ENCODE measurements around the gene CASP9.
"Not testable (repeated sequence)": the region's sequence is repeated elsewhere in the genome, so short reads cannot be mapped to it uniquely, and the experiment has no call there.

CASP9 gene

DNA sequence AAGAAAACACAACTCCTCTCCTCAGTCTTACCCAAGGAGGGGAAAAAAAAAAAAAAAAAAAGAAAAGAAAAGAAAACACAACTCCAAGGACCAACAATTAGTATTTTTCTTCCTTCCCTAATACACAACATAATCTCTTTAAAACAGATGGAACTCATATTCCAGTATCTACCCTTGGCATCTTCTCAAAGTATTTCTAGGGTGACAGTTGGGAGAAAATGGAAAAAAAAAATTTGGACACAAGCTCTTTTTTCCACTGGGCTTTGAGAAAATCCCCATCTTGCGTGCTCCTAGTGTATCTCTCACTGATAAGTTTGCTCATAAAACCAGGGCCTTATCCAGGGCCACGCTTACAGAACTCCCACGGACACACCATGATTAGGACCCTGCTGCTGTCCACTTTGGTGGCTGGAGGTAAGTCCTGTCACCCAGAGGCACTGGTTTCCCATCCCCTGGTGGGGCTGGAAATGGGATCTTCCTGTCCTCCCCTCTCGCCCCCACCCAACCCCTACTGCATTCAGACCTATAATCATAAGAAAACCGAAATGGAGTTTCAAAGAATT, 48.2 kb downstream of the CASP9 start, which contains the start of gene CELA2B:
TSS of gene CELA2B (plus strand) at position 353 of the 563 bp plus-strand sequence. CDS start at position 375, 22 bp downstream.
- DNase-seq (no peak), ATAC-seq (replicated peaks) (no peak)
- no peaks in the 10 kb centered on the region for H3K4me1 Mint-ChIP-seq
- no peaks in the 10 kb centered on the region for H3K9me3 Mint-ChIP-seq
- H3K4me3 Mint-ChIP-seq = no peak within 1 kb of the TSS
- H3K36me3 Mint-ChIP-seq = no peaks in the 10 kb centered on the region
- H3K27me3 Mint-ChIP-seq = no peaks in the 10 kb centered on the region
- H3K27ac Mint-ChIP-seq = no peak within 1 kb of the TSS

DNA sequence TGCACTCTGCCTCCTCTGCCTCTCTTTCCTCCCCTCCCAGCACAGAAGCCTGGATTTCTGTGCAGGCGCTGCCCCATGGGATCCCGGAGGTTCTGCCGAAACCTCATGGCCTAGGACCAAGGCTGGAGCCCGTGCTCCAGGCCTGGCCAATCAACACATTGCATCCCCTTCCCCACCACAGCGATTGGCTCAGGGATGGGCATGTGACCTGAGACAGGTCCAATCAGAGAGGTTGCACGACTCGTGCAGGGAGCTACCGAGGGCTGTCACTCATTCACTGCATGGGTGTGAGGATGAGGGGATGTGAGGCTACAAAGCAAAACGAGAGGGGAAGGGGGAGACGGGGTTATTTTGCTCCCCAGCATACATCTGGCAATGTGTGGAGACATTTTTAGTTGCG, 51.4 kb downstream of the CASP9 start:
- Mint-ChIP-seq H3K4me3 (no peak overlapping the region), H3K9me3 (no peaks in the 10 kb centered on the region), H3K27me3 (no peaks in the 10 kb centered on the region), H3K4me1 (no peaks in the 10 kb centered on the region), H3K27ac (no peak overlapping the region), H3K36me3 (no peaks in the 10 kb centered on the region)
- ATAC-seq (replicated peaks) (no peak), DNase-seq (no peak)

DNA sequence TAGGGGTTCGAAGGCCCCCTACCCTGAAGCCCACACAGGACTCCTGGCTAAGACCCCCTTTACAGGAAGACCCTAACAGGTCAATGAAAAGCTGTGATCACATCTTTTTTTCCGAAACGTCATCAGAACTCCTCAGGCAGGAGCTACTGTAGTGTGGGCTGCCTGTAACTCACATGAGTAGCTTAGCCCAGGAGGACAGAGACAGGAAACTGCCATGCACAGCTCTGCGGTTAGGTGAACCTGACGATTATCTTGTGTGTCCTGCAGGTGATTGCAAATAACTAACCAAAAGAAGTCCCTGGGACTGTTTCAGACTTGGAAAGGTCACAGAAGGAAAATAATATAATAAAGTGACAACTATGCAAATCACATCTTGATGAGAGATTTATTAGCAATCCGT, 52.3 kb downstream of the CASP9 start:
- DNase-seq; H3K27me3 Mint-ChIP-seq; H3K4me1 Mint-ChIP-seq; H3K9me3 Mint-ChIP-seq; H3K36me3 Mint-ChIP-seq; H3K27ac Mint-ChIP-seq; H3K4me3 Mint-ChIP-seq; ATAC-seq (replicated peaks): not testable (repeated sequence)

DNA sequence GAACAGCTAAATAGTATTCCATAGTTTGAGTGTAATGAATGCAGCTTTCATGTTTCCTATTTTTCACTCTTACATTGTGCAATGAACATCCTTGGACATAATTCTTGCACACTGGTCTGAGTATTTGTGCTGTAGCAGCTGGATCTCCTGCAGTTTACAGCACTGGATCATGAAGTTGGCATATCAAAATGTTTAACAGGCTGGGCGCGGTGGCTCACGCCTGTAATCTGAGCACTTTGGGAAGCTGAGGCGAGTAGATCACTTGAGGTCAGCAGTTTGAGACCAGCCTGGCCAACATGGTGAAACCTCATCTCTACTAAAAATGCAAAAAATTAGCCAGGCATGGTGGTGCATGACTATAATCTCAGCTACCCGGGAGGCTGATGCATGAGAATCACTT, 52.9 kb downstream of the CASP9 start:
- not testable (repeated sequence) for H3K4me1 Mint-ChIP-seq; ATAC-seq (replicated peaks); H3K27ac Mint-ChIP-seq; H3K9me3 Mint-ChIP-seq; H3K4me3 Mint-ChIP-seq; H3K27me3 Mint-ChIP-seq; H3K36me3 Mint-ChIP-seq; DNase-seq

DNA sequence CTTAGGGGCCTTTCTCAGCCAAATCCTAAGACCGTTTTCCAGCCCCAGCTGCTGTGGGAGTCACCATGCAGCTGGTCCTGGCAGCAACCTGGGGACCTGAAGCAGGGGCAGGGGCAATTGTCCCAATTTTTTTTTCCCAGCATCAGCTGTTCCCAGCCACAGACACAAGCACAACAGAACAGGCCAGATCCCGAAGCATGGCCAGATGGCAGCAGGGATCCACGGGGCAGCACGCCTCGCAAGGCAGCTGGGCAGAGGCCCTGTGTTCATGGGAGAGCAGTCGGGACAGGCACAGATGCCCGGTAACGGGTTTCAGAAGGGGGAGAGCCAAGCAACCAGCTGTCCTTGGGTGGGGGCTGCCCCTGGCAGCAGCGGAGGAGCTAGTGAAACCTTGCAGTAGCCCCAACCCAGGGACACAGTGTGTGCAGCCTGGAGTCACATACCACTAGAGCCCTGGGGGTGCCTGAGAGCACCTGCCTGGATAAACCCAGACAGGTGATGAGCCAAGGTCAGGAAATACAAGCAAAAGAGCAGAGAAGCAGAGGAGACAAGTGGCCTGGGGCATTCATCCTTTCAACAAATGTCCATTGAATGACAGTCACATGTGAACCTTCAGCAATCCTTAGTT, 54.1 kb downstream of the CASP9 start:
- not testable (repeated sequence) for ATAC-seq (replicated peaks); H3K27ac Mint-ChIP-seq; H3K4me3 Mint-ChIP-seq; H3K36me3 Mint-ChIP-seq; DNase-seq; H3K4me1 Mint-ChIP-seq; H3K9me3 Mint-ChIP-seq; H3K27me3 Mint-ChIP-seq

DNA sequence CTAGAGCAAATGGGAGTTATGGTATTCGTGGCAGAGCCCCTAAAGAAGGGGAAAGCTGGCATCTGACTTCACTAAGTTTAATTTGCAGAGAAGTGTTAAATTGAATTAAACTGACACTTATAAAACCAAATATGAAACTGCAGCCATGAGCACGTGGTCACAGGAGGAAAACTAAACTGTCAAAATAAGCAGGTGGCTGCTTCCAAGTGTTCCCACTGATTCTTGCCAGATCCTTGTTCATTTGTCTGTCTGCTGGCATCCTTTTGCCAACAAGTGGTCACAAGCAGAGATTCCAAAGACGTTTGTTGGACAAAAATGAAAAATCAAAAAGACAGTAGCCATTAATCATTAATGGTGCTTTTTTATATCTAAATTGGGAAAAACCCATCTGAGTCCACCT, 54.7 kb downstream of the CASP9 start:
- Mint-ChIP-seq H3K36me3 (no peaks in the 10 kb centered on the region), H3K27ac (no peak overlapping the region), H3K27me3 (peaks cover 4 to 6% of the 10 kb centered on the region in 2 donors), H3K4me3 (no peak overlapping the region), H3K9me3 (no peaks in the 10 kb centered on the region), H3K4me1 (no peaks in the 10 kb centered on the region)
- DNase-seq = no peak
- ATAC-seq (replicated peaks) = no peak

DNA sequence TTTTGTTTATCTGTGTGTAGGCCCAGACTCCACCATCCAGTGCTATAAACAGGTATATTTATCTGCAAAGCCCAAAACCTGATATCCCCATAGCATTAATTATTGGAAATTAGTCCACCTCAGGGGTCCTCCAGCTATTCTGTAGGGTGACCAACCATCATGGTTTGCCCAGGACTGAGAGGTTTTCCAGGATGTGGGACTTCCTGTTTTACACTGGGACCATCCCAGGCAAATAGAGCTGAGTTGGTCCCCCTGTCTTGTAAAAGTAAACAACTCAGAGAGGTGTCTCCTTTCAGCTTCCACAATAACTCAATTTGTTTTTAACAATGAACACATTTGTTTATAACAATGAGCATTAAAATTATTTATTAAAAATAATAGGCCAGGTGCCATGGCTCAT, 55.9 kb downstream of the CASP9 start:
- Mint-ChIP-seq H3K4me3 (no peak overlapping the region), H3K36me3 (no peaks in the 10 kb centered on the region), H3K27ac (no peak overlapping the region), H3K4me1 (no peaks in the 10 kb centered on the region), H3K27me3 (peaks cover 4 to 6% of the 10 kb centered on the region in 2 donors), H3K9me3 (no peaks in the 10 kb centered on the region)
- ATAC-seq (replicated peaks) = no peak
- DNase-seq = no peak

DNA sequence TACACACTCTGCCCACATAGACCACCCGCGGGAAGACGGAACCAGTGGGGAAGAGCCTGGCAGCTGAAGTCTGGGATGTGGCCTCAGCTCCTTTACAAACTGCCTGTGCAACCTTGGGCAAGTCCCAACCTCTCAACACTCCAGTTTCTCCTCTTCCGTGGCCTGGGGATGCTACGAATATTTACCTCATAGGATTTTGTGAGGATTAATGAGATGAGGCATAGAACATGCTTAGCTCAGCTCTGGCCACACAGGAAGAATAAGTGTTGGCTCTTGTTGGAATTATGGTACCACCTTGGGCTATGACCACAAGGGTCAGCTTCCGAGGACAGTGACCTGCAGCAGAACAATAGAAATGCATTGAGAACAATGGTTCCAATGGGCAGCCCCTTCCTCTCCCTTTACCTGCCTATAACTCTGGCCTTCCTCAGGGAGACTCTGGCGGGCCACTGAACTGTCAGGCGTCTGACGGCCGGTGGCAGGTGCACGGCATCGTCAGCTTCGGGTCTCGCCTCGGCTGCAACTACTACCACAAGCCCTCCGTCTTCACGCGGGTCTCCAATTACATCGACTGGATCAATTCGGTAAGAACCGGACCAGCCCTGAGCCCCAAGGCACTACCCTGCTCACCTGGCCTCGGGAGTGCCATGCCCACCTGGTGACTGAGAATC, 56.9 kb downstream of the CASP9 start:
- H3K36me3 Mint-ChIP-seq; H3K27ac Mint-ChIP-seq; H3K4me3 Mint-ChIP-seq; H3K27me3 Mint-ChIP-seq; DNase-seq; ATAC-seq (replicated peaks); H3K9me3 Mint-ChIP-seq; H3K4me1 Mint-ChIP-seq: not testable (repeated sequence)

DNA sequence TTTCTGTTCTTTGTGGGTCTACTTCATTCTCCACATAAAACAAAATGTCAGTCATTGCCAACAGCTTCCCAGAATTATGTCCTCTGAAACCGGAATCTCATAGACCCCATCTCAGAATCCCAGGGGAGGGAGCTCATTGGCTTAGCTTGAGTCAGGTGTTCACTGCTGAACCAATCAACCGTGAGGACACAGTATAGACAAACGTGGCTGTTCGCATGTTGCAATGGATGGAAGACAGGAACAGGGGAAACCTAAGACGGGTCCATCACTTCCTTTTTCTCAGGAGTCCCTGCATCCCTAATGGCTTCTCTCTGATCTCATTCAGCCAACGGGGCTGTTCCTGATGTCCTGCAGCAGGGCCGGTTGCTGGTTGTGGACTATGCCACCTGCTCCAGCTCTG, 58.3 kb downstream of the CASP9 start:
- H3K27me3 Mint-ChIP-seq = peaks cover 4 to 10% of the 10 kb centered on the region in 2 donors
- H3K4me3 Mint-ChIP-seq = no peak overlapping the region
- no peaks in the 10 kb centered on the region for H3K4me1 Mint-ChIP-seq
- no peaks in the 10 kb centered on the region for H3K9me3 Mint-ChIP-seq
- DNase-seq = no peak
- H3K27ac Mint-ChIP-seq = no peak overlapping the region
- H3K36me3 Mint-ChIP-seq = no peaks in the 10 kb centered on the region
- no peak for ATAC-seq (replicated peaks)

DNA sequence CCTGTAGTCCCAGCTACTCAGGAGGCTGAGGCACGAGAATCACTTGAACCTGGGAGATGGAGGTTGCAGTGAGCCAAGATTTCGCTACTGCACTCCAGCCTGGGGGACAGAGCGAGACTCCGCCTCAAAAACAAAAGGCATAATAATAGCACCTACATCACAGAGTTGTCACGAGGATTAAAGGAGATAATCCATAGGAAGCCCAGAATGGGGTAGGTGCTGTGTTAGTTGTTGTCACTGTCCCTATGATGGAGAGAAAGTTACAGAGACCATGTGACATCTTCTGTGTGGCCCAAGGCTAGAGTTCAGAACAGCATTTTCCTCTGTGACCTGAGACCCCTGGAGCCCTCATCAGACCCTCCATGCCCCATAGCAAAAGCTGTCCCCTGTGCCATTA, 60.1 kb downstream of the CASP9 start:
- not testable (repeated sequence) for H3K4me3 Mint-ChIP-seq; H3K4me1 Mint-ChIP-seq; DNase-seq; H3K27ac Mint-ChIP-seq; H3K36me3 Mint-ChIP-seq; ATAC-seq (replicated peaks); H3K9me3 Mint-ChIP-seq
- peaks cover 4 to 16% of the 10 kb centered on the region in 2 donors for H3K27me3 Mint-ChIP-seq

DNA sequence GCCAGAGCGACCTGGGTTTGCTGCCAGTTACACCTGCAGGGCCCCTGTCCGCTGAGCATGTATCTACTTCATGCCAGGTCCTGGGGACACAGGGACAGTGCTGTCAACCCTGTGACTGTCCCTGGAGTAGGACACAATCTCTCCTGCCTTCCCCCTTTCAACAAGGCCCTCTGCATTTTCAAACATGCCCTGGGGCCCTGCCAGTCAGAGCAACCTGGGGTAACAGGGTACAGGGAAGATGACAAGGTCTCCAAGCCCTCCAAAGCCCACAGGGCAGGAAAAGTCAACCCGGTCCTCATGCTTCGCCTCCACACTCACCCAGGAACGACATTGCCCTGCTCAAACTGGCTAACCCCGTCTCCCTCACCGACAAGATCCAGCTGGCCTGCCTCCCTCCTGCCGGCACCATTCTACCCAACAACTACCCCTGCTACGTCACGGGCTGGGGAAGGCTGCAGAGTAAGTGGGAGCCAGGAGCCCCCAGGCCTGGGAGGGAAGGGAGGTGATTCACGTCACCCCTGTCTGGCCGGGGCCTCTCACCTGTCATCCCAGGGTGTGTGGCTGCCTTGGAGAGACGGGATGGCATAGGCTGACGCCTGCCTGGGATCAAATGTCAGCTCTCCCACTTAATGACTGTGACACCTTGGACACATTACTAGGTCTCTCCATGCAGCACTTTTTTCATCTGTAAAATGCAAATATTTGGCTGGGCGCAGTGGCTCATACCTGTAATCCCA, 60.8 kb downstream of the CASP9 start:
- not testable (repeated sequence) for H3K27ac Mint-ChIP-seq; H3K36me3 Mint-ChIP-seq; H3K4me3 Mint-ChIP-seq; H3K9me3 Mint-ChIP-seq; H3K4me1 Mint-ChIP-seq; DNase-seq; ATAC-seq (replicated peaks)
- H3K27me3 Mint-ChIP-seq = peaks cover 4 to 16% of the 10 kb centered on the region in 2 donors

DNA sequence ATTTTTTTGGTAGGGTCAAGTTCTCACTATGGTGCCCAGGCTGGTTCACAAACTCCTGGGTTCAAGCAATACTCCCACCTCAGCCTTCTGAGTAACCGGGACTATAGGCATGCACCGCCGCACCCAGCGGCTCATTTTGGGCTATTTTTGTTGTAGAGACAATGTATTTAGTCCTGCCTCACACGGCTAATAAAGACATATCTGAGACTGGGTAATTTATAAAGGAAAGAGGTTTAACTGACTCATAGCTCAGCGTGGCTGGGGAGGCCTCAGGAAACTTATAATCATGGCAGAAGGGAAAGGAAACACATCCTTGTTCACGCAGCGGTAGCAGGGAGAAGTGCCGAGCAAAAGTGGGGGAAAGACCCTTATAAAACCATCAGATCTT, 63.3 kb downstream of the CASP9 start:
- no peaks in the 10 kb centered on the region for H3K36me3 Mint-ChIP-seq
- ATAC-seq (replicated peaks) (no peak), DNase-seq (no peak)
- peaks cover 6 to 26% of the 10 kb centered on the region in 2 donors for H3K27me3 Mint-ChIP-seq
- no peak overlapping the region for H3K27ac Mint-ChIP-seq
- H3K9me3 Mint-ChIP-seq = no peaks in the 10 kb centered on the region
- H3K4me3 Mint-ChIP-seq = no peak overlapping the region
- H3K4me1 Mint-ChIP-seq = peaks cover 4 to 9% of the 10 kb centered on the region in 2 donors

DNA sequence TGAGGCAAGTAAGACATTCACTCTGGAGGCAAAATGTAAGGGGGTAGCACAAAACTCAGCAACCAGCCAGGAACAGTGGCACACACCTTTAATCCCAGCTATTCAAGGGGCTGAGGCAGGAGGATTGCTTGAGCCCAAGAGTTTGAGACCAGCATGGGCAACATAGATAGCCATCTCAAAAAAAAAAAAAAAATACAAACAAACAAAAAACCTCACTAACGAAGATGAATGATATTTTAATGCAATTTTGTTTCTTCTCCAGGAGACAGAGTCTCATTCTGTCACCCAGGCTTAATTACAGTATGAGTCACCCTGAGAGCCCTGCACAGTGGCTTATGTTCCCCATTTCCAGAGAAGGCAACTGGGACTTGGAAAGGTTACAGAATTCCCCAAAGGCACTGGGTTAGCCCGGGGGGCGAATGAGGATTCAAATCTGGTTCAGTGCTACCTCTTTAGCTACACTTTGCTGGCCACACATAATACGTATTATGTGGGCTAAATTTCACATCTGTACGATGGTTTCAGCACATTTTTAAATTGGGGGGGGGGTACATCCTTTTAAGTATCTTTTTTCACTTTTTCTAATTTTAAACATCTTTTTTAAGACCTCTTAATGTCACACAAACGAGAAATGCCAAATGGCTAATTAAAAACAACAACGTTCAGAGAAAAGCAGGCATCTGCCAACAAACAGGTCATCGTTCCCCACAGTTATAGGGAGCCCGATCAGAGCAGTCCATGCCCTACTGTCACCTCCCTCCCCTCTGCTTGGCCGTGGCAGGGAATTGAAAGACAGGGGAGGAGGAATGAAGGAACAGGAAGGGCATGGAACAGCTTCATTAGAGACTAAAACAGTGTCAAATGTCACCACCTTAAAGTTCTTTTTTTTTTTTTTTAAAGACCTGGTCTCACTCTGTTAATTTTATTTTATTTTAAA, 64.0 kb downstream of the CASP9 start:
- H3K27ac Mint-ChIP-seq = no peak overlapping the region
- ATAC-seq (replicated peaks) = peak; percentile 54 to 72
- H3K9me3 Mint-ChIP-seq = no peaks in the 10 kb centered on the region
- peaks cover 4 to 9% of the 10 kb centered on the region in 2 donors for H3K4me1 Mint-ChIP-seq
- H3K27me3 Mint-ChIP-seq = peaks cover 6 to 29% of the 10 kb centered on the region in 2 donors
- no peak for DNase-seq
- no peak overlapping the region for H3K4me3 Mint-ChIP-seq
- H3K36me3 Mint-ChIP-seq = no peaks in the 10 kb centered on the region

DNA sequence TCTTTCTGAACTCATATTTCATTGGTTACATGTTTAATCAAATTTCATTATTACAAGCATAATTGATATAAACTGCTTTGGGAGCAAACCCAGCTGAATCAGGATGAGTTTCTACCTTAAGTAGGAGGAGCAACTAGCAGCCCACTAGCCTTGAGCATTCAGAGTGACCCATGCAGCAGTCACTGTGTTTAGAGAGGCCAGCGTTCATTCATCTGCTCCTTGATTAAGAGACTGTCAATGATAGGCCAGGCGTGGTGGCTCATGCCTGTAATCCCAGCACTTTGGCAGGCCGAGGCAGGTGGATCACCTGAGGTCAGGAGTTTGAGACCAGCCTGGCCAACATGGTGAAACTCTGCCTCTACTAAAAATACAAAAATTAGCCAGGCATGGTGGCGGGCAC, 65.6 kb downstream of the CASP9 start:
- peaks cover 6 to 29% of the 10 kb centered on the region in 2 donors for H3K27me3 Mint-ChIP-seq
- not testable (repeated sequence) for H3K9me3 Mint-ChIP-seq; H3K36me3 Mint-ChIP-seq; DNase-seq; H3K4me3 Mint-ChIP-seq; H3K27ac Mint-ChIP-seq; H3K4me1 Mint-ChIP-seq; ATAC-seq (replicated peaks)

Data from stimulated activated naive B cell treated with anti-CD40 and anti-IgM and Interleukin-4, amounts not matched to agents 10 μg/mL and 1 μg/mL and 100 μg/mL, for 72 hours (primary cell).